GM21825 (cell line): ENCODE data around the gene LRRC75A.

Experiments
- ATAC-seq: cut with Tn5 transposase; IDR thresholded peaks from one replicate; pipeline ENCODE4 v1.9.1; 2021; ENCODE audit warnings: mild to moderate bottlenecking, moderate library complexity; ENCODE audit not compliant: unreplicated experiment

LRRC75A gene

GRCh38 chr17:16473044-16474011, 18.7 kb downstream of the LRRC75A start:
- ATAC-seq: no peak

GRCh38 chr17:16472539-16472938, 19.5 kb downstream of the LRRC75A start:
- no peak for ATAC-seq

GRCh38 chr17:16471295-16471694, 20.7 kb downstream of the LRRC75A start:
- ATAC-seq: no peak

- no peak for ATAC-seq
Measured at GRCh38 chr17:16470265-16470664, 21.7 kb downstream of the LRRC75A start.

GRCh38 chr17:16468428-16468992, 23.5 kb downstream of the LRRC75A start:
- no peak for ATAC-seq

- ATAC-seq: no peak
Measured at GRCh38 chr17:16467886-16468285, 24.1 kb downstream of the LRRC75A start.

- ATAC-seq: no peak
Measured at GRCh38 chr17:16467044-16467443, 24.9 kb downstream of the LRRC75A start.

GRCh38 chr17:16466407-16466806, 25.6 kb downstream of the LRRC75A start:
- ATAC-seq: no peak

- no peak for ATAC-seq
Measured at GRCh38 chr17:16465861-16466338, 26.1 kb downstream of the LRRC75A start.

- ATAC-seq: no peak
Measured at GRCh38 chr17:16465052-16465312, 27.0 kb downstream of the LRRC75A start.

GRCh38 chr17:16464303-16465051, 27.5 kb downstream of the LRRC75A start:
- ATAC-seq: no peak

- no peak for ATAC-seq
Measured at GRCh38 chr17:16463358-16464302, 28.4 kb downstream of the LRRC75A start.

- no peak for ATAC-seq
Measured at GRCh38 chr17:16462070-16462864, 29.7 kb downstream of the LRRC75A start.

- no peak for ATAC-seq
Measured at GRCh38 chr17:16461606-16461866, 30.5 kb downstream of the LRRC75A start.

GRCh38 chr17:16460796-16461605, 31.0 kb downstream of the LRRC75A start:
- ATAC-seq: no peak

- ATAC-seq: no peak
Measured at GRCh38 chr17:16459855-16460550, 32.0 kb downstream of the LRRC75A start.

GRCh38 chr17:16459271-16459670, 32.7 kb downstream of the LRRC75A start:
- ATAC-seq: no peak

GRCh38 chr17:16456742-16457316, 35.2 kb downstream of the LRRC75A start:
- no peak for ATAC-seq
